Activated T-cell treated with anti-CD3 and anti-CD28 coated beads for 24 hours (primary cell): ENCODE measurements around the gene SFR1.
"Not testable (repeated sequence)": the region's sequence is repeated elsewhere in the genome, so short reads cannot be mapped to it uniquely, and the experiment has no call there.

ENCODE experiments used
- DNase-seq: peaks from one replicate; pipeline ENCODE4 v3.0.0-alpha.2; 2020; ENCODE audit warnings: low read depth

The SFR1 gene

GRCh38 chr10:104109908-104110662 lies 11.9 kb upstream of the SFR1 start:
- DNase-seq: no peak

GRCh38 chr10:104113376-104113956 lies 8.5 kb upstream of the SFR1 start:
- DNase-seq: no peak

- no peak for DNase-seq
Measured at GRCh38 chr10:104117839-104118323, 4.1 kb upstream of the SFR1 start.

GRCh38 chr10:104119996-104120395 lies 2.0 kb upstream of the SFR1 start:
- no peak for DNase-seq

- DNase-seq: no peak
Measured at GRCh38 chr10:104120512-104120902, 1.5 kb upstream of the SFR1 start.

GRCh38 chr10:104120903-104121484 lies 977 bp upstream of the SFR1 start:
- DNase-seq: peak; percentile 76

- DNase-seq: no peak
Measured at GRCh38 chr10:104122225-104123107, 495 bp downstream of the SFR1 start.

GRCh38 chr10:104123397-104123796 lies 1.4 kb downstream of the SFR1 start:
- no peak for DNase-seq

GRCh38 chr10:104127411-104127810 lies 5.4 kb downstream of the SFR1 start:
- DNase-seq: no peak

GRCh38 chr10:104128214-104128613 lies 6.2 kb downstream of the SFR1 start:
- DNase-seq: no peak

- no peak for DNase-seq
Measured at GRCh38 chr10:104130041-104130440, 8.1 kb downstream of the SFR1 start.

GRCh38 chr10:104138131-104138530 lies 16.2 kb downstream of the SFR1 start:
- DNase-seq: no peak

GRCh38 chr10:104139221-104139620 lies 17.2 kb downstream of the SFR1 start:
- DNase-seq: no peak

GRCh38 chr10:104142081-104142480 lies 20.1 kb downstream of the SFR1 start:
- DNase-seq: no peak

GRCh38 chr10:104143829-104144228 lies 21.9 kb downstream of the SFR1 start:
- DNase-seq: no peak

GRCh38 chr10:104144931-104145330 lies 23.0 kb downstream of the SFR1 start:
- DNase-seq: no peak

- no peak for DNase-seq
Measured at GRCh38 chr10:104146882-104147281, 24.9 kb downstream of the SFR1 start.

- DNase-seq: no peak
Measured at GRCh38 chr10:104150139-104150538, 28.2 kb downstream of the SFR1 start.

GRCh38 chr10:104151737-104152136 lies 29.8 kb downstream of the SFR1 start:
- no peak for DNase-seq

GRCh38 chr10:104155591-104155990 lies 33.6 kb downstream of the SFR1 start:
- DNase-seq: no peak

GRCh38 chr10:104170610-104171254 lies 48.8 kb downstream of the SFR1 start:
- DNase-seq: no peak

GRCh38 chr10:104174136-104174535 lies 52.2 kb downstream of the SFR1 start:
- DNase-seq: not testable (repeated sequence)
